AG04449 (cell line): Measurements from ENCODE around the gene GRM7.

ENCODE experiments used
- CTCF ChIA-PET: fragments of 350-600 bp; formaldehyde crosslinking; extraction: SDS; loops from one replicate; lab custom pipeline; 2021; ENCODE audit warnings: antibody characterized with exemption; lab: Yijun Ruan, JAX
- POLR2A ChIA-PET: fragments of 400-600, 350-600 bp; formaldehyde crosslinking; extraction: SDS; loops from one replicate; lab custom pipeline; 2020; ENCODE audit warnings: antibody characterized with exemption, inconsistent platforms; lab: Yijun Ruan, JAX
- DNase-seq: peaks from one replicate; pipeline ENCODE4 v3.0.0-alpha.2; 2010; ENCODE audit warnings: low read depth, low spot score
- H3K4me3 ChIP-seq: 2 replicates; pipeline ENCODE4 v1.5.1; 2011; ENCODE audit warnings: low read depth, mild to moderate bottlenecking, control low read depth, low read length
- CTCF ChIP-seq: IDR thresholded peaks from one replicate; pipeline ENCODE4 v1.5.1; 2011; ENCODE audit warnings: mild to moderate bottlenecking, moderate library complexity, low read length, control low read depth, inconsistent platforms; ENCODE audit not compliant: insufficient read depth; ENCODE audit errors: missing control alignments

Gene GRM7

DNA sequence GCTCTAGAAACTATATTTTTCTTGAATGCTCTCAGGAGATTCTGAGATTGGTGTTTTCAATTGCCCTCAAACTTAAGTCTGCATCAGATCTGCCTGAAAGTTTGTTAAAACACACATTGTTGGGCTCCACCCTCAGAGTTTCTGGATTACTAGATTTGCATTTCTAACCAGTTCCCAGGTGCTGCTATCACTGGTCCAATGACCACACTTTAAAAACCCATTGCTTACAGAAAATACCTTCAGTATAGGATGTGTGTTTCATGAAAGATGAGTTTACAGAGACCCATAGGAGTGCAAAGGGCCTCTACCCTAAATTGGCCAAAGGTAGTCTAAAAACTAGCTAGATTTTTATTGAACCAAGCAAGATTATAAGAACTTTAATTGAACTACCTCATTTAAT lies 17.8 kb downstream of the GRM7 start:
- no peak for DNase-seq
- CTCF ChIA-PET = no interaction called here
- no peak overlapping the region for H3K4me3 ChIP-seq
- POLR2A ChIA-PET = no interaction called here
- no peak for TF ChIP-seq CTCF

DNA sequence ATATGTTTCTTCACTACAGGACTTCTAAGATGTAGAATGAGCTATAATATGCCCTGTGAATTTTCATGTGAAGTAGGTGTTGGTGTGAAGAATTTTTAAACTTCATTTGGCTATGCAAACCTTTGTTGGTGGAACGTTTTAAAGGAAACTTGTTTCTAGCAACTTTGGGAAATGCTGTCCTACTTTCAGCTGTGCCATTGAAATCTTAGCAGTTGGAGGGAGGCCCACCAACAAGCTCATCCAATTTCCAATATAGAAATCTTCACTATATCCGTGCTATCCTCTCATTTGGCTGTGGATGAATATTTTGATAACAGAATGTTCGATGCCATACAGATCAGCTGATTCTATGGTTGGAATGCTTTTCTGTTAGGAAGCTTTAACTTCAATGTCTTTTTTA lies 51.3 kb downstream of the GRM7 start:
- POLR2A ChIA-PET = no interaction called here
- CTCF ChIA-PET = no interaction called here
- TF ChIP-seq CTCF = no peak

DNA sequence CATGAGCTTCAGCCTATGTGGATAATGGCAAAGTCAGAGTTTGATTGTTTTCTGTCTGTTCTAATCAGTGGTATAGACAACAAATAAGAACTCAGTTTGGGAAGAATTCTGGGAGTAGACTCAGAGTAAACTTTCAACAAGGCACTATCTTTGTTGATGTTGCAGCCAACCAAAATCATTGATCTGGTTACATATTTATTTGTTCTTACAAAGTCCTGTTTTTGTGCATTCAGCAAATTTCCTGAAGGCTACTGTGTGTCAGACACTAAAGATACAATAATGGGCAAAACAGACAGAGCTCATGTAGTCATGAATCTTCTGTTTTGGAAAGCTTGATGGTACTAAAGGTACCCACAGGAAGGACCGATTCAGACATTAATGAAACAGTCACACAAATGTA lies 55.0 kb downstream of the GRM7 start:
- DNase-seq = no peak
- CTCF ChIA-PET = no interaction called here
- POLR2A ChIA-PET = no interaction called here
- H3K4me3 ChIP-seq = no peak overlapping the region
- TF ChIP-seq CTCF = no peak

More for the DNA sequence above, 51.3 kb downstream of the GRM7 start:
- no peak for DNase-seq
- H3K4me3 ChIP-seq = no peak overlapping the region

GRCh38 chr3:6921066-6921465 lies 60.2 kb downstream of the GRM7 start:
- no peak for TF ChIP-seq CTCF
- no peak overlapping the region for H3K4me3 ChIP-seq
- ChIA-PET POLR2A (no interaction called here), CTCF (no interaction called here)
- DNase-seq = no peak

DNA sequence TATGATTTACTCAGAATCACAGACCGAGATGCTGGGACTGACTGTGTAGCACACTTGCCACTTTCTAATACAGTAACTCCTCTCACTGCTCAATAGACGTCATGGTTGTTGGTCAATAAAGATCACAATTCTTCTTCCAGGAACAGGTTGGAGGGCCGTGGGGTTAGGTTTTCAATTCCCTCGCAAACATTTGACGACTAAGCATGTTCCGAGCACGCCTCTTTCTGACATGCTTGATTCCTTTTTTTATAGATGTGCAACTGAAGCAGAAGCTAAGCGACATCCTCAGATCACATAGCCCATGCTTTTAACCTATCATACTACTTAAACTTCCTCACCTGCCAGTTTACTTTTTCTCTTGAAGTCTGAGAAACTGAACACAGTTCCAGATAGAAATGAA lies 61.0 kb downstream of the GRM7 start:
- DNase-seq = no peak
- H3K4me3 ChIP-seq = no peak overlapping the region
- ChIA-PET CTCF (no interaction called here), POLR2A (no interaction called here)
- TF ChIP-seq CTCF = no peak

DNA sequence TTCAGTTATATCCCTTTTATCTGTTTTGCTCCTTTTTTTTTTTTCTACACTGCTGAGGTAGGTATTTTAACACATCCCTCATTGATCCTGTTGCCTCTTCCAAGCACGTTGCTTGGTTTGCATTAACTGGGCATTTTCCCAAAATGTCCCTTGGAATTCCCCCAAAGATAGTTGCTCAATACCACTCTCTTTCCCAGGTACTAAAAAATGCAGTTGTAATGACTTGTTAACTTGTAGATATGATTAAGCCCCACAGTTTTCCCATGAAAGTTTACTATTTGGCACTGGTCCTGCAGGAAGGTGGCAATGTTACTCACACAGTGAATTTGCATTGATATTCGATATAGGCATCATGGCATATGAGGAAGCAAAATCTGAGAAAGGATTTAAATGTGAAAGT lies 67.1 kb downstream of the GRM7 start:
- DNase-seq = no peak
- POLR2A ChIA-PET = no interaction called here
- no peak overlapping the region for H3K4me3 ChIP-seq
- CTCF ChIA-PET = no interaction called here
- TF ChIP-seq CTCF = no peak
